DOHH2 (cell line): ENCODE data around the gene LAMC3.

ENCODE experiments used
- EZH2phosphoT487 ChIP-seq: fragments of 200-600 bp; sonication (generic); IDR thresholded peaks from 2 replicates; pipeline ENCODE4 v1.6.1; 2017; ENCODE audit warnings: borderline replicate concordance, mild to moderate bottlenecking, antibody characterized with exemption, low read length, moderate library complexity, mixed read lengths
- TF ChIP-seq, protein P1 (sequence below): fragments of 200-600 bp; sonication (generic); IDR thresholded peaks from one replicate; pipeline ENCODE4 v1.5.1; 2014; ENCODE audit warnings: antibody characterized with exemption, mild to moderate bottlenecking, low read depth, low read length; ENCODE audit not compliant: poor library complexity, severe bottlenecking

DNA sequence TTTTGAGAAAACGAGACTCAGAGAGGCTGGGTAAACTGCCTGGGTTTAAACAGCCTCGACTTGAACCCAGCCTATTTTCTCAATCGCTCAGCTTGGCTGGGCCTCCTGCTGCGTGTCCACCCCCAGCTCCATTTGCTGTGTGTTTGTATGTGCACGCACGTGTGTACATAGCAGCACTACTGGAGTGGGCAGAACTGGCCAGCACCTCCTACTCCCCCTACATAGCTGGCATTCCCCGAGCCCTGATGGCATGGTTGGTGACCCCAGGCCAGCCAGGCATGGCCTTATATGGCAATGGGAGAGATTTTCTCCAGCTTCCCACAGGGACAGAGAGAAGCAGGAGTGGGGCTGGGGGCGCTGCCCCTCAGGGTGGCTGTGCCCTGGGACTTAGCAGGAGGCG lies 91.5 kb downstream of the LAMC3 start:
- TF ChIP-seq, protein P1, sequence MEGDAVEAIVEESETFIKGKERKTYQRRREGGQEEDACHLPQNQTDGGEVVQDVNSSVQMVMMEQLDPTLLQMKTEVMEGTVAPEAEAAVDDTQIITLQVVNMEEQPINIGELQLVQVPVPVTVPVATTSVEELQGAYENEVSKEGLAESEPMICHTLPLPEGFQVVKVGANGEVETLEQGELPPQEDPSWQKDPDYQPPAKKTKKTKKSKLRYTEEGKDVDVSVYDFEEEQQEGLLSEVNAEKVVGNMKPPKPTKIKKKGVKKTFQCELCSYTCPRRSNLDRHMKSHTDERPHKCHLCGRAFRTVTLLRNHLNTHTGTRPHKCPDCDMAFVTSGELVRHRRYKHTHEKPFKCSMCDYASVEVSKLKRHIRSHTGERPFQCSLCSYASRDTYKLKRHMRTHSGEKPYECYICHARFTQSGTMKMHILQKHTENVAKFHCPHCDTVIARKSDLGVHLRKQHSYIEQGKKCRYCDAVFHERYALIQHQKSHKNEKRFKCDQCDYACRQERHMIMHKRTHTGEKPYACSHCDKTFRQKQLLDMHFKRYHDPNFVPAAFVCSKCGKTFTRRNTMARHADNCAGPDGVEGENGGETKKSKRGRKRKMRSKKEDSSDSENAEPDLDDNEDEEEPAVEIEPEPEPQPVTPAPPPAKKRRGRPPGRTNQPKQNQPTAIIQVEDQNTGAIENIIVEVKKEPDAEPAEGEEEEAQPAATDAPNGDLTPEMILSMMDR = no peak
- TF ChIP-seq EZH2phosphoT487 = no peak
